Ascending aorta (tissue), 2 donors: Measurements from ENCODE around the gene FOXL1. TPM values are rescaled to one million over a fixed set of nuclear protein-coding genes. Genes with fewer than 3 reads are reported as not detected.
A peak's percentile ranks its signal among the peaks of the same experiment; 100 is the strongest.

Source experiments
- DNase-seq, 2 donors: peaks; one replicate each; pipeline ENCODE4 v3.0.0-alpha.2; 2019; ENCODE audit warnings: low spot score in 2 of 2
- H3K27ac ChIP-seq, 2 donors: fragments of 200-600 bp; sonication (generic); one replicate each; pipeline ENCODE4 v1.5.1; 2016 to 2017; ENCODE audit warnings: mild to moderate bottlenecking in 1 of 2
- H3K27me3 ChIP-seq: fragments of 200-600 bp; sonication (generic); one replicate; pipeline ENCODE4 v1.5.1; 2017
- H3K36me3 ChIP-seq, 2 donors: fragments of 200-600 bp; sonication (generic); one replicate each; pipeline ENCODE4 v1.5.1; 2016
- H3K4me1 ChIP-seq, 2 donors: fragments of 200-600 bp; sonication (generic); one replicate each; pipeline ENCODE4 v1.5.1; 2016 to 2017; ENCODE audit warnings: mild to moderate bottlenecking in 1 of 2
- H3K4me3 ChIP-seq, 2 donors: fragments of 200-600 bp; sonication (generic); one replicate each; pipeline ENCODE4 v1.5.1; 2016 to 2017; ENCODE audit warnings: mild to moderate bottlenecking in 1 of 2
- H3K9me3 ChIP-seq, 2 donors: fragments of 200-600 bp; sonication (generic); one replicate each; pipeline ENCODE4 v1.5.1; 2016
- CTCF ChIP-seq, 3 experiments: fragments of 200-600 bp in 2 of 3; fragments of 450-650 bp in 1 of 3; sonication (generic) in 2 of 3; IDR thresholded peaks; one replicate each; pipeline ENCODE4 v1.5.1; 2016 to 2019; ENCODE audit warnings: antibody characterized with exemption in 3 of 3, mild to moderate bottlenecking in 1 of 3, moderate library complexity in 1 of 3
- intact Hi-C: fragments of 100-400 bp; cut with DNase I; formaldehyde crosslinking; loops from one replicate; pipeline ENCODE4 v1.15.1; 2023
- total RNA-seq: library from RNA; depleted of rRNA; stranded (reverse); fragments of >200 nt; gene quantifications from one replicate; pipeline ENCODE4 v1.1.0, GENCODE V29; 2016

The FOXL1 gene
- total RNA-seq, 1 donor from 2014 or later: 35.7 TPM

GRCh38 chr16:86566966-86567700 is 11.2 kb upstream of the FOXL1 start:
- intact Hi-C loops: no loop called here
- peaks cover 0 to 7% of the 10 kb centered on the region in 2 donors for H3K4me1 ChIP-seq
- H3K9me3 ChIP-seq: no peaks in the 10 kb centered on the region
- peaks cover 0 to 12% of the 10 kb centered on the region in 2 donors for H3K36me3 ChIP-seq
- H3K4me3 ChIP-seq: peak overlapping the region; percentile 76 to 79
- H3K27me3 ChIP-seq: no peaks in the 10 kb centered on the region
- TF ChIP-seq CTCF (IDR thresholded peaks at IDR 0.05): no peak
- DNase-seq: peak in 1 of 2 donors; percentile 74
- peak overlapping the region; percentile 91 to 98 for H3K27ac ChIP-seq

- no peaks in the 10 kb centered on the region for H3K27me3 ChIP-seq
- intact Hi-C loops: no loop called here
- peak in 1 of 2 donors; percentile 64 for DNase-seq
These were observed 10.4 kb upstream of the FOXL1 start for GRCh38 chr16:86567701-86568581.

GRCh38 chr16:86568677-86569623 is 9.4 kb upstream of the FOXL1 start:
- Histone ChIP-seq H3K9me3 (no peaks in the 10 kb centered on the region), H3K27ac (peak overlapping the region; percentile 91 to 98), H3K27me3 (no peaks in the 10 kb centered on the region), H3K4me3 (peak overlapping the region; percentile 76 to 79), H3K36me3 (peaks cover 0 to 12% of the 10 kb centered on the region in 2 donors), H3K4me1 (peaks cover 0 to 22% of the 10 kb centered on the region in 2 donors)
- TF ChIP-seq CTCF (IDR thresholded peaks at IDR 0.05): no peak
- intact Hi-C loops: no loop called here
- DNase-seq: no peak

More at GRCh38 chr16:86567701-86568581, 10.4 kb upstream of the FOXL1 start:
- H3K27ac ChIP-seq: peak overlapping the region; percentile 91 to 98
- H3K9me3 ChIP-seq: no peaks in the 10 kb centered on the region
- no peak for TF ChIP-seq CTCF (IDR thresholded peaks at IDR 0.05)
- H3K4me1 ChIP-seq: peaks cover 0 to 12% of the 10 kb centered on the region in 2 donors
- peaks cover 0 to 12% of the 10 kb centered on the region in 2 donors for H3K36me3 ChIP-seq
- H3K4me3 ChIP-seq: peak overlapping the region; percentile 76 to 79

- H3K9me3 ChIP-seq: no peaks in the 10 kb centered on the region
- intact Hi-C loops: no loop called here
- no peak for DNase-seq
- peaks cover 2 to 32% of the 10 kb centered on the region in 2 donors for H3K4me1 ChIP-seq
- no peak for TF ChIP-seq CTCF (IDR thresholded peaks at IDR 0.05)
- peak overlapping the region; percentile 91 to 98 for H3K27ac ChIP-seq
- H3K4me3 ChIP-seq: peak overlapping the region; percentile 76 to 79
- H3K36me3 ChIP-seq: peaks cover 0 to 12% of the 10 kb centered on the region in 2 donors
- no peaks in the 10 kb centered on the region for H3K27me3 ChIP-seq
These were observed 8.5 kb upstream of the FOXL1 start for GRCh38 chr16:86569701-86570447.
